Tibial artery (tissue), 4 donors: ENCODE data around the gene CCBE1.
"Not testable (repeated sequence)": the region's sequence is repeated elsewhere in the genome, so short reads cannot be mapped to it uniquely, and the experiment has no call there.

Experiments used
- DNase-seq, 2 donors: peaks; one replicate each; pipeline ENCODE4 v3.0.0-alpha.2; 2019
- H3K27ac ChIP-seq, 2 donors: fragments of 200-600 bp; sonication (generic) in 1 of 2; 1 replicate in 1 of 2; 2 replicates in 1 of 2; pipeline ENCODE4 v1.5.1; 2018 to 2019; ENCODE audit warnings: mild to moderate bottlenecking in 1 of 2
- H3K27me3 ChIP-seq, 2 donors: fragments of 200-600 bp; sonication (generic) in 1 of 2; one replicate each; pipeline versions ENCODE4 v1.5.1 to v1.6.0; 2016 to 2019
- H3K36me3 ChIP-seq, 3 donors: fragments of 200-600 bp; sonication (generic) in 2 of 3; one replicate each; pipeline ENCODE4 v1.5.1; 2016 to 2019; ENCODE audit warnings: mild to moderate bottlenecking in 2 of 3
- H3K4me1 ChIP-seq, 4 donors: fragments of 200-600 bp; sonication (generic) in 2 of 4; 1 replicate in 3 of 4; 2 replicates in 1 of 4; pipeline ENCODE4 v1.5.1; 2016 to 2019
- H3K4me3 ChIP-seq, 2 donors: fragments of 200-600 bp; sonication (generic) in 1 of 2; 1 replicate in 1 of 2; 2 replicates in 1 of 2; pipeline ENCODE4 v1.5.1; 2018 to 2019; ENCODE audit warnings: mild to moderate bottlenecking in 2 of 2
- H3K9me3 ChIP-seq, 3 donors: fragments of 200-600 bp; sonication (generic) in 1 of 3; one replicate each; pipeline ENCODE4 v1.5.1; 2016 to 2019
- intact Hi-C: fragments of 100-400 bp; cut with DNase I; formaldehyde crosslinking; loops from one replicate; pipeline ENCODE4 v1.15.0; 2023; ENCODE audit warnings: low total_unique reads
- TF ChIP-seq, protein P1 (sequence below), 2 experiments: fragments of 200-600 bp in 1 of 2; fragments of 450-650 bp in 1 of 2; IDR thresholded peaks; one replicate each; pipeline ENCODE4 v1.5.1; 2017 to 2019; ENCODE audit warnings: antibody characterized with exemption in 2 of 2, mild to moderate bottlenecking in 1 of 2, moderate library complexity in 1 of 2

The CCBE1 gene

DNA sequence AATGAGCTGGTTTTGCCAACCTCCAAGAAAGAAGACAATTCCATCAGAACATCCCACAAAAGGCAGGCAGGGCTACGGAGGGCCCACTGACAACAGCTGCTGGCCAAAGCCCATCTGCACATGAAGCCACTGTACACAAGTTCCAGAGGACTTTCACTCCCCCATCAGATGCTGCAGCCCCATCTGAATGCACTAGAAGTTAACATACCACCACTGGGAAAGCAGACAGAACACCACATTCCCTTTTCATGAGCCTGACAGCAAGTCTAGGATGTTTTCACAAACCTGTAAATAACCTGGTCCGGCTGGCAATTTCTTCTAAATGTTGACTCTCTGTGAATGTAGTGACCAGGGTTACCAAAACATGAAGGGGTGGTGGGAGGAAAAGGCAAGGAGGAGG, 41.5 kb downstream of the CCBE1 start:
- no peaks in the 10 kb centered on the region for H3K27me3 ChIP-seq
- no peak for DNase-seq
- peaks cover 0 to 9% (median 0%) of the 10 kb centered on the region in 4 donors for H3K4me1 ChIP-seq
- H3K27ac ChIP-seq: no peak overlapping the region
- TF ChIP-seq, protein P1, sequence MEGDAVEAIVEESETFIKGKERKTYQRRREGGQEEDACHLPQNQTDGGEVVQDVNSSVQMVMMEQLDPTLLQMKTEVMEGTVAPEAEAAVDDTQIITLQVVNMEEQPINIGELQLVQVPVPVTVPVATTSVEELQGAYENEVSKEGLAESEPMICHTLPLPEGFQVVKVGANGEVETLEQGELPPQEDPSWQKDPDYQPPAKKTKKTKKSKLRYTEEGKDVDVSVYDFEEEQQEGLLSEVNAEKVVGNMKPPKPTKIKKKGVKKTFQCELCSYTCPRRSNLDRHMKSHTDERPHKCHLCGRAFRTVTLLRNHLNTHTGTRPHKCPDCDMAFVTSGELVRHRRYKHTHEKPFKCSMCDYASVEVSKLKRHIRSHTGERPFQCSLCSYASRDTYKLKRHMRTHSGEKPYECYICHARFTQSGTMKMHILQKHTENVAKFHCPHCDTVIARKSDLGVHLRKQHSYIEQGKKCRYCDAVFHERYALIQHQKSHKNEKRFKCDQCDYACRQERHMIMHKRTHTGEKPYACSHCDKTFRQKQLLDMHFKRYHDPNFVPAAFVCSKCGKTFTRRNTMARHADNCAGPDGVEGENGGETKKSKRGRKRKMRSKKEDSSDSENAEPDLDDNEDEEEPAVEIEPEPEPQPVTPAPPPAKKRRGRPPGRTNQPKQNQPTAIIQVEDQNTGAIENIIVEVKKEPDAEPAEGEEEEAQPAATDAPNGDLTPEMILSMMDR (IDR thresholded peaks at IDR 0.05): no peak
- H3K4me3 ChIP-seq: no peak overlapping the region
- no peaks in the 10 kb centered on the region for H3K36me3 ChIP-seq
- intact Hi-C loops: no loop called here
- no peaks in the 10 kb centered on the region for H3K9me3 ChIP-seq

DNA sequence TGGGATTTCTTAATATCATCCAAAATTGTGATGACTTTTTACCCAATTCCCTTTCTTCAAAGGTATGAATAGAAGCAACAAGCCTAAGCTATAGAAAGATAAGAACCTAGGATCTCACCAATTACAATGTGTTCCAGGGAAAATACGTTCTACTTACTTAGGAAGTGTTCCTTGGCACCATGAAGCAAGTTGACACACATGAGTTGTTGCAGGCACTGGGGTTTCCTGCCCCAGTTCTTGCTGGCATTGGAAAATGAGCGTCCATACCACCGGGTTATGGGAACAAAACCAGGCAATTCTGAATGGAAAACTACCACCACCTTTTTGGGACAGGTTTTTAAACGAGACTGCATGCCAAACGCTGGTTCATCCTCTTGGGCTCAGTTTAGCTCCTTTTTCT, 46.2 kb downstream of the CCBE1 start:
- intact Hi-C loops: no loop called here

DNA sequence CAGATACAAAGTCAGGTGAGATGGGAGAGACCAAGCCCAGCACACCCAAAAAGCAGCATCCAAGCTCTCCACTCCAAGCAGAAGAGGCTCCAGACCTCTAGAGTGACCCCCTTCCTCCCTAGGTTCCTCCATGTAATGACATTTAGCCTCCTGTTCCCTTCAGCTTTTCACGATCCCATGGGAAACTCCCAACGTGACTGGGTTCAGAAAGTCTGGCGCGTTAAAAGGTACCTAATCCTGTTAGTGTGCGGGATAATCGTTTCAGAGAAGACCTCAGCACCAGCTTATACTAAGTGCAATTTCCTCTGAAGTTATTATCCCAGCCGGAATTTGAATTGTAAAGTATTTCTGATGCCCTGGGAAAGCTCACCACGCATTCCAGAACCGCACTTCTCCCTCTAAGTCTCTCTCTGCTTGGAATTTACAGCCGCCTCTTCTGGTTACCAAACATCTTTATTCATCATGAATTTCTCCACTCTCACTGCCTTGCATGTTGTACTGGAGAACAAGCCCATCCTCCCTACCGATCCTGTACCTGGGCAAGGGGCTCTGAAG, 46.9 kb downstream of the CCBE1 start:
- Histone ChIP-seq H3K4me1 (no peaks in the 10 kb centered on the region), H3K27ac (no peak overlapping the region), H3K4me3 (no peak overlapping the region), H3K36me3 (no peaks in the 10 kb centered on the region), H3K9me3 (no peaks in the 10 kb centered on the region), H3K27me3 (peaks cover 0 to 11% of the 10 kb centered on the region in 2 donors)
- intact Hi-C loops: no loop called here
- TF ChIP-seq, protein P1 (IDR thresholded peaks at IDR 0.05): no peak
- DNase-seq: no peak

More for the DNA sequence above, 46.2 kb downstream of the CCBE1 start:
- Histone ChIP-seq H3K36me3 (no peaks in the 10 kb centered on the region), H3K27ac (no peak overlapping the region), H3K9me3 (no peaks in the 10 kb centered on the region), H3K27me3 (peaks cover 0 to 11% of the 10 kb centered on the region in 2 donors), H3K4me1 (no peaks in the 10 kb centered on the region), H3K4me3 (no peak overlapping the region)
- TF ChIP-seq, protein P1 (IDR thresholded peaks at IDR 0.05): no peak
- no peak for DNase-seq

DNA sequence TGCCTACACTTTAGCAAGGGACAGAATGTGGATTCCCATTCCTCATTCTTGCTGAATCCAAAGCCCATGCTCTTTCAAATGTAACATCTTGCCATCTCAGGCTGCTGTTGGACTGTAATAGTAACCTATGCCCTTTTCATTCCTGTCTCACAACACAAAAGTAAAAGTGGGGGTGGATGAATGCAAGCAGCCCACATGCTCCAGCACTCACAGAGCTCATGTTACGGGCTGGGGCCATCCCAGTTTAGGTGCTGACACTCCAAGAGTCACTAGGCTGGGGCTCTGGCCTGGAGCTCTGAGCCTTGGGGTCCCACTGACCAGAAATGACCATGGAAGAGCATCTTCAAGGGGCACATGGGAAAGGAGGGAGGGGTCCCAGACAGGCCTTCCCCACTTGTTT, 47.6 kb downstream of the CCBE1 start:
- Histone ChIP-seq H3K9me3 (no peaks in the 10 kb centered on the region), H3K4me3 (no peak overlapping the region), H3K27ac (no peak overlapping the region), H3K36me3 (no peaks in the 10 kb centered on the region), H3K4me1 (no peaks in the 10 kb centered on the region), H3K27me3 (peaks cover 0 to 11% of the 10 kb centered on the region in 2 donors)
- TF ChIP-seq, protein P1 (IDR thresholded peaks at IDR 0.05): no peak
- no peak for DNase-seq
- intact Hi-C loops: no loop called here

DNA sequence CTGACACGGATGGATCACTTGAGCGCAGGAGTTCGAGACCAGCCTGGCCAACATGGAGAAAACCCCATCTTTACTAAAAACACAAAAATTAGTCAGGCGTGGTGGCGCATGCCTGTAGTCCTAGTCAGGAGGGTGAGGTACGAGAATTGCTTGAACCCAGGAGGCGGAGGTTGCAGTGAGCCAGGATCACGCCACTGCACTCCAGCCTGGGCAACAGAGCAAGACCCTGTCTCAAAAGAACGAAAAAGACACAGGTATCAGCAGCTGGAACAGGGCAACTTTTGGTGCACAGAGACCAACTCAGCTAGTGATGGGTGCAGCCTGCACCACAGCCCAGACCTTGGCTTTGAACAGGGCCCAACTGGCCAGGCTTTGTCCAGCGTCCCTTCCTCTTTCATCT, 48.8 kb downstream of the CCBE1 start:
- H3K4me1 ChIP-seq, intact Hi-C loops, H3K4me3 ChIP-seq, H3K36me3 ChIP-seq, DNase-seq, H3K27ac ChIP-seq, H3K9me3 ChIP-seq: not testable (repeated sequence)
- peaks cover 0 to 11% of the 10 kb centered on the region in 2 donors for H3K27me3 ChIP-seq

DNA sequence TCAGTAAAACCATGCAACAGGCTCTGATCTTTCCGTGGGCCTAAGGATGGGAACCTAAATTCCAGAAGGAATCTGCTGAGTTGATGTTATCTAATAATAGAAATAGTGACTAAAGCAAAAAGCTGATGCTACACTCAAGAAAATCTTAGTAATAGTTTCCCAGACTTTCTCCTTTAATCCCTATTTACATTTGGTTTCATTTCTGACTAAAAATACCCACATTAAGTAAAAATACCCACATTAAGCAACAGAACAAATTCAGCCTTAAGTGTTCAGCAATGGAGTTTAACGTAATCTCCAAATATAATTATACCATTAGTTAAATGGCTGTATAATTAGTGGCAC, 50.3 kb downstream of the CCBE1 start:
- H3K4me1 ChIP-seq: no peaks in the 10 kb centered on the region
- H3K4me3 ChIP-seq: no peak overlapping the region
- intact Hi-C loops: no loop called here
- H3K27ac ChIP-seq: no peak overlapping the region
- no peaks in the 10 kb centered on the region for H3K36me3 ChIP-seq
- DNase-seq: no peak
- H3K9me3 ChIP-seq: no peaks in the 10 kb centered on the region
- TF ChIP-seq, protein P1 (IDR thresholded peaks at IDR 0.05): no peak
- H3K27me3 ChIP-seq: peaks cover 0 to 11% of the 10 kb centered on the region in 2 donors
